ENCODE data around the gene HOXD1.

The HOXD1 gene

GRCh38 chr2:176175709-176176607 lies 12.5 kb upstream of the HOXD1 start:
- TF ChIP-seq GATA1 (IDR thresholded peaks at IDR 0.05; ENCODE audit: low read depth, low read length) = no peak
- no peak for TF ChIP-seq POLR2A (IDR thresholded peaks at IDR 0.05; ENCODE audit: low read length)
- no peak for DNase-seq

DNA sequence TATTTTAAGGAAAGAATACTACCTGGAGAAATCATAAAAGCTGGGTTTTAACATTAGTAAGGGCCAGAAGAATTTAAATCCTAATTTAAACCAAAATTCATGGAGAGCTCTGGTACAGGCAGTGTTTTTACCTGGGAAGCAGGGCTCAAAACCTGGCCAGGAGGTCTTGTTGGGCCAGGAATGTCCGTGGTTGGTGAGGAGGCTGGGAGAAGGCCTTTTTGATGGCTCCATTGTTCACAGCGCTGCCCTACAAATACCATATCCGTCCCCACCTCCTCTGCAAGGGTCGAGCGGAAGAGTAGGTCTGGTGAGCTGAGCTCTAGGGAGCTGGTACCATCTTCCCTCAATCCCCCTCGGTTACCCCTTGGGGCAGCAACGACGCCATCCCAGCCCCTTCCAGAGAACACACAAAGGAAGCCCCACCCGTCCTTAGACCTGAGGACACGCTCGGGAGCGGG lies 10.9 kb upstream of the HOXD1 start:
- TF ChIP-seq POLR2A (IDR thresholded peaks at IDR 0.05; ENCODE audit: low read length) (no peak), GATA1 (IDR thresholded peaks at IDR 0.05; ENCODE audit: low read depth, low read length) (no peak)
- no peak for DNase-seq

- TF ChIP-seq POLR2A (IDR thresholded peaks at IDR 0.05; ENCODE audit: low read length) = no peak
- DNase-seq = no peak
Observed at GRCh38 chr2:176178038-176178756, 10.3 kb upstream of the HOXD1 start.

GRCh38 chr2:176178757-176179295 lies 9.6 kb upstream of the HOXD1 start:
- DNase-seq = no peak
- TF ChIP-seq GATA1 (IDR thresholded peaks at IDR 0.05; ENCODE audit: low read depth, low read length) (no peak), POLR2A (IDR thresholded peaks at IDR 0.05; ENCODE audit: low read length) (no peak)

GRCh38 chr2:176181551-176181950 lies 6.9 kb upstream of the HOXD1 start:
- DNase-seq = no peak
- TF ChIP-seq GATA1 (IDR thresholded peaks at IDR 0.05; ENCODE audit: low read depth, low read length) = no peak
- no peak for TF ChIP-seq POLR2A (IDR thresholded peaks at IDR 0.05; ENCODE audit: low read length)

GRCh38 chr2:176182671-176183070 lies 5.8 kb upstream of the HOXD1 start:
- no peak for TF ChIP-seq POLR2A (IDR thresholded peaks at IDR 0.05; ENCODE audit: low read length)
- no peak for TF ChIP-seq GATA1 (IDR thresholded peaks at IDR 0.05; ENCODE audit: low read depth, low read length)
- no peak for DNase-seq

- DNase-seq = no peak
- TF ChIP-seq GATA1 (IDR thresholded peaks at IDR 0.05; ENCODE audit: low read depth, low read length) (no peak), POLR2A (IDR thresholded peaks at IDR 0.05; ENCODE audit: low read length) (no peak)
Observed at GRCh38 chr2:176184749-176185148, 3.7 kb upstream of the HOXD1 start.

GRCh38 chr2:176186024-176186423 lies 2.4 kb upstream of the HOXD1 start:
- DNase-seq = no peak
- no peak for TF ChIP-seq POLR2A (IDR thresholded peaks at IDR 0.05; ENCODE audit: low read length)
- TF ChIP-seq GATA1 (IDR thresholded peaks at IDR 0.05; ENCODE audit: low read depth, low read length) = no peak

GRCh38 chr2:176187200-176187898 lies 1.1 kb upstream of the HOXD1 start:
- DNase-seq = no peak
- TF ChIP-seq POLR2A (IDR thresholded peaks at IDR 0.05; ENCODE audit: low read length) = no peak
- TF ChIP-seq GATA1 (IDR thresholded peaks at IDR 0.05; ENCODE audit: low read depth, low read length) = no peak

- no peak for TF ChIP-seq POLR2A (IDR thresholded peaks at IDR 0.05; ENCODE audit: low read length)
- TF ChIP-seq GATA1 (IDR thresholded peaks at IDR 0.05; ENCODE audit: low read depth, low read length) = no peak
- no peak for DNase-seq
Observed at GRCh38 chr2:176188774-176189680, 559 bp downstream of the HOXD1 start.

DNA sequence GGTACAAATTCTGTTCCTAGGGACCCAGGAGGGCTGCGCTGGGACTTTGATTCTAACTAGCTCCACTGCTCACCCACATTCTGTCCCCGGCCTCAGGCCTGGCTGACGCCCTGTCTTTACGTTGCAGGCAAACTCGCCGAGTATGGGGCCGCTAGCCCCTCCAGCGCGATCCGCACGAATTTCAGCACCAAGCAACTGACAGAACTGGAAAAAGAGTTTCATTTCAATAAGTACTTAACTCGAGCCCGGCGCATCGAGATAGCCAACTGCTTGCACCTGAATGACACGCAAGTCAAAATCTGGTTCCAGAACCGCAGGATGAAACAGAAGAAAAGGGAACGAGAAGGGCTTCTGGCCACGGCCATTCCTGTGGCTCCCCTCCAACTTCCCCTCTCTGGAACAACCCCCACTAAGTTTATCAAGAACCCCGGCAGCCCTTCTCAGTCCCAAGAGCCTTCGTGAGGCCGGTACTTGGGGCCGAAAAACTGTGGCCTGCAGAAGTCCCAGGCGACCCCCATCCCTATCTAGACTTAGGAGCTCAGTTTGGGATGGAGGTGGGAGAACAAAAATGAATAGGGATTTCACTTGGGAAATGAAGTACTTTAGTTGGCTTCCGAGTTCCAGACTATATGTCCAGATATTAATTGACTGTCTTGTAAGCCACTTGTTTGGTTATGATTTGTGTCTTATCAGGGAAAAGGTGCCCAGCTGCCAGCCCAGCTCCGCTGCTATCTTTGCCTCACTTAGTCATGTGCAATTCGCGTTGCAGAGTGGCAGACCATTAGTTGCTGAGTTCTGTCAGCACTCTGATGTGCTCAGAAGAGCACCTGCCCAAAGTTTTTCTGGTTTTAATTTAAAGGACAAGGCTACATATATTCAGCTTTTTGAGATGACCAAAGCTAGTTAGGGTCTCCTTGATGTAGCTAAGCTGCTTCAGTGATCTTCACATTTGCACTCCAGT lies 1.5 kb downstream of the HOXD1 start:
- DNase-seq = no peak

GRCh38 chr2:176192351-176192750 lies 3.9 kb downstream of the HOXD1 start:
- no peak for TF ChIP-seq POLR2A (IDR thresholded peaks at IDR 0.05; ENCODE audit: low read length)
- TF ChIP-seq GATA1 (IDR thresholded peaks at IDR 0.05; ENCODE audit: low read depth, low read length) = no peak
- no peak for DNase-seq

More for the DNA sequence above, 1.5 kb downstream of the HOXD1 start:
- TF ChIP-seq GATA1 (IDR thresholded peaks at IDR 0.05; ENCODE audit: low read depth, low read length) (no peak), POLR2A (IDR thresholded peaks at IDR 0.05; ENCODE audit: low read length) (no peak)

Data from erythroblast (primary cell).